Ishikawa (cell line): ENCODE data around the gene BPIFB3.

Experiments used
- CEBPB ChIP-seq: IDR thresholded peaks from 2 replicates; pipeline ENCODE4 v1.6.1; 2012
- CREB1 ChIP-seq: IDR thresholded peaks from 2 replicates; pipeline ENCODE4 v1.6.1; 2012; ENCODE audit warnings: low read depth
- EGR1 ChIP-seq: IDR thresholded peaks from 2 replicates; pipeline ENCODE4 v1.6.1; 2012
- EP300 ChIP-seq: IDR thresholded peaks from 2 replicates; pipeline ENCODE4 v1.6.1; 2012; ENCODE audit warnings: borderline replicate concordance
- FOXM1 ChIP-seq: IDR thresholded peaks from 2 replicates; pipeline ENCODE4 v1.6.1; 2012; ENCODE audit warnings: low read depth, borderline replicate concordance
- MAX ChIP-seq: IDR thresholded peaks from 2 replicates; pipeline ENCODE4 v1.6.1; 2012
- RAD21 ChIP-seq: IDR thresholded peaks from 2 replicates; pipeline ENCODE4 v1.6.1; 2012; ENCODE audit warnings: low read depth
- REST ChIP-seq: IDR thresholded peaks from 2 replicates; pipeline ENCODE4 v1.6.1; 2012; ENCODE audit warnings: low read depth, mild to moderate bottlenecking
- TAF1 ChIP-seq: IDR thresholded peaks from 2 replicates; pipeline ENCODE4 v1.6.1; 2012; ENCODE audit warnings: low read depth, mild to moderate bottlenecking
- TCF12 ChIP-seq: IDR thresholded peaks from 2 replicates; pipeline ENCODE4 v1.6.1; 2012; ENCODE audit warnings: low read depth
- TEAD4 ChIP-seq: IDR thresholded peaks from 2 replicates; pipeline ENCODE4 v1.6.1; 2012
- USF1 ChIP-seq: IDR thresholded peaks from 2 replicates; pipeline ENCODE4 v1.6.1; 2012
- YY1 ChIP-seq: IDR thresholded peaks from 2 replicates; pipeline ENCODE4 v1.6.1; 2012; ENCODE audit warnings: low read depth
- ZBTB7A ChIP-seq: IDR thresholded peaks from 2 replicates; pipeline ENCODE4 v1.6.1; 2012; ENCODE audit warnings: low read depth

- TF ChIP-seq ZBTB7A, result no peak
- TF ChIP-seq YY1, result no peak
- TF ChIP-seq REST, result no peak
- no peak for TF ChIP-seq EP300
- TF ChIP-seq TAF1, result no peak
- TF ChIP-seq EGR1, result no peak
- TF ChIP-seq CEBPB, result no peak
- no peak for TF ChIP-seq CREB1
- no peak for TF ChIP-seq FOXM1
- TF ChIP-seq TCF12, result no peak
- TF ChIP-seq MAX, result no peak
- TF ChIP-seq TEAD4, result no peak
- no peak for TF ChIP-seq USF1
- TF ChIP-seq RAD21, result no peak
Observed at GRCh38 chr20:33084722-33085121, 31.0 kb downstream of the BPIFB3 start.
